NCI-H2107 treated with DMSO at 0.1 percent for 48 hours (cell line): ENCODE data around the gene SYTL3.

Source experiments
- DNase-seq: peaks from one replicate; lab custom pipeline; 2025; ENCODE audit not compliant: unreplicated experiment; lab: John Stamatoyannopoulos, UW

Gene SYTL3

GRCh38 chr6:158810155-158811095, 160.6 kb downstream of the SYTL3 start:
- DNase-seq, result peak; percentile 35

- no peak for DNase-seq
Measured at GRCh38 chr6:158812611-158813010, 162.8 kb downstream of the SYTL3 start.

GRCh38 chr6:158813032-158813431, 163.2 kb downstream of the SYTL3 start:
- DNase-seq, result no peak
